ENCODE results near the gene EPN1. TPM values are rescaled to one million over a fixed set of nuclear protein-coding genes. Genes with fewer than 3 reads are reported as not detected.

Gene EPN1
- total and polyA plus RNA-seq, 2 donors (not counting 1 experiment from before 2014, with no cell fraction given): 47.1 to 48.6 TPM

DNA sequence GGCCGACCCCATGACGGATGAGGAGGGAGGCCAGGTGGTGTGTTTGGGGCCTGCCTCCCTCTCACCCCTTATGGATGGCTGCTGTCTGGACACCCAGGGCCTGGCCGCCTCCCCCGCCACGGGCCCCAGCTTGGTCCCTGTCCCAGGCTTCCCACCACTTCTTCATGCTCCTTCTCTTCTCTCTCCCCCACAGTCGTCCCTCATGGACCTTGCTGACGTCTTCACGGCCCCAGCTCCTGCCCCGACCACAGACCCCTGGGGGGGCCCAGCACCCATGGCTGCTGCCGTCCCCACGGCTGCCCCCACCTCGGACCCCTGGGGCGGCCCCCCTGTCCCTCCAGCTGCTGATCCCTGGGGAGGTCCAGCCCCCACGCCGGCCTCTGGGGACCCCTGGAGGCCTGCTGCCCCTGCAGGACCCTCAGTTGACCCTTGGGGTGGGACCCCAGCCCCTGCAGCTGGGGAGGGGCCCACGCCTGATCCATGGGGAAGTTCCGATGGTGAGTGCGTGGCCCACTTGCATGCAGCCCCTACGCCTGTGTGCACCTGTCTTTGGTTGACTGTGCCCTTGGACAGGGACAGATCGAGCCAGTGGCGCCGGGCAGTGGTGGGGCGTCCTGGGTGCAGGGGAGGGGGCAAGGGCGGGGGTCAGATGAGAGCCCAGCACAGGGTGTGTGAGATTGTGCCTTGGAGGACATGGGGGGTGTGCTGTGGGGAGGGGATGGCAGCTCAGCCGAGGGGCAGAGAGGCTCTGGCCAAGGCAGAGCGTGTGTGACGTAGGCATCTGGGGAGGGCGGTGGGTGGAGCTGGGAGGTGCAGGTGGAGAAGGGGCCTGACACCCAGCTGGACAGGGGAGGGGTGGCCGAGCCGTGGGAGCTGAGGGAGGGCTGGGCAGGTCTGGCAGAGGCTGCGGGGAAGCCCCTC, 16.8 kb downstream of the EPN1 start:
- peaks cover 2% of the 10 kb centered on the region for H3K79me2 ChIP-seq (ENCODE audit: control insufficient read depth, insufficient read depth, low read length)
- TF ChIP-seq, protein P1, sequence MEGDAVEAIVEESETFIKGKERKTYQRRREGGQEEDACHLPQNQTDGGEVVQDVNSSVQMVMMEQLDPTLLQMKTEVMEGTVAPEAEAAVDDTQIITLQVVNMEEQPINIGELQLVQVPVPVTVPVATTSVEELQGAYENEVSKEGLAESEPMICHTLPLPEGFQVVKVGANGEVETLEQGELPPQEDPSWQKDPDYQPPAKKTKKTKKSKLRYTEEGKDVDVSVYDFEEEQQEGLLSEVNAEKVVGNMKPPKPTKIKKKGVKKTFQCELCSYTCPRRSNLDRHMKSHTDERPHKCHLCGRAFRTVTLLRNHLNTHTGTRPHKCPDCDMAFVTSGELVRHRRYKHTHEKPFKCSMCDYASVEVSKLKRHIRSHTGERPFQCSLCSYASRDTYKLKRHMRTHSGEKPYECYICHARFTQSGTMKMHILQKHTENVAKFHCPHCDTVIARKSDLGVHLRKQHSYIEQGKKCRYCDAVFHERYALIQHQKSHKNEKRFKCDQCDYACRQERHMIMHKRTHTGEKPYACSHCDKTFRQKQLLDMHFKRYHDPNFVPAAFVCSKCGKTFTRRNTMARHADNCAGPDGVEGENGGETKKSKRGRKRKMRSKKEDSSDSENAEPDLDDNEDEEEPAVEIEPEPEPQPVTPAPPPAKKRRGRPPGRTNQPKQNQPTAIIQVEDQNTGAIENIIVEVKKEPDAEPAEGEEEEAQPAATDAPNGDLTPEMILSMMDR (conservative IDR thresholded peaks at IDR 0.05 in 1 of 2, IDR thresholded peaks at IDR 0.05 in 1 of 2; ENCODE audit: low read depth in 1 of 2, low read length in 2 of 2): no peak
- TF ChIP-seq EZH2 (IDR thresholded peaks at IDR 0.05; ENCODE audit: low read length, missing control alignments): no peak
- no peaks in the 10 kb centered on the region for H3K4me1 ChIP-seq (ENCODE audit: control insufficient read depth, extremely low read depth, insufficient read depth, low read length)
- H3K36me3 ChIP-seq (ENCODE audit: control insufficient read depth, insufficient read depth, low read length): peaks cover 28% of the 10 kb centered on the region
- H3K4me2 ChIP-seq (ENCODE audit: extremely low read depth, insufficient read depth, low read length): no peak overlapping the region
- H3K4me3 ChIP-seq (replicated peaks in 1 of 4; ENCODE audit: control extremely low read depth in 1 of 4, insufficient read depth in 1 of 4, low read depth in 3 of 4, low read length in 4 of 4): no peak overlapping the region
- no peaks in the 10 kb centered on the region for H4K20me1 ChIP-seq (ENCODE audit: control insufficient read depth, extremely low read depth, insufficient read depth, low read length)
- H3K27me3 ChIP-seq (ENCODE audit: control insufficient read depth, insufficient read depth, low read length): no peaks in the 10 kb centered on the region
- no peak overlapping the region for H2AFZ ChIP-seq (ENCODE audit: low read length)
- no peak for DNase-seq (ENCODE audit: low read depth in 2 of 2)
- H3K9ac ChIP-seq (ENCODE audit: insufficient read depth, low read length): no peak overlapping the region
- H3K27ac ChIP-seq (ENCODE audit: insufficient read depth, low read length): no peak overlapping the region
- H3K9me3 ChIP-seq (ENCODE audit: control insufficient read depth, insufficient read depth, low read depth, low read length): no peaks in the 10 kb centered on the region

DNA sequence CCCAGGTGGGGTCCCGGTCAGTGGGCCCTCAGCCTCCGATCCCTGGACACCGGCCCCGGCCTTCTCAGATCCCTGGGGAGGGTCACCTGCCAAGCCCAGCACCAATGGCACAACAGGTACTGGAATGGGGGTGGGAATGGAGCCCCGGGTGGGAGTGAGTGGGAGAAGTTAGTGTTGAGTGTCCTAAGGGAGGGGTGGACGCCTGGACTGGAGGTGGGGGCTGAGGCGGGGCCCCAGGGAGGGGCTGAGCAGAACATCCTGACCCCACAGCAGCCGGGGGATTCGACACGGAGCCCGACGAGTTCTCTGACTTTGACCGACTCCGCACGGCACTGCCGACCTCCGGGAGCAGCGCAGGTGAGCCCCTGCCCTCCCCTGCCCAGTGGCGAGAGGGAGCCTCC, 17.7 kb downstream of the EPN1 start:
- no peak overlapping the region for H3K27ac ChIP-seq (ENCODE audit: insufficient read depth, low read length)
- DNase-seq (ENCODE audit: low read depth in 2 of 2): no peak
- no peak overlapping the region for H3K9ac ChIP-seq (ENCODE audit: insufficient read depth, low read length)
- H3K79me2 ChIP-seq (ENCODE audit: control insufficient read depth, insufficient read depth, low read length): no peaks in the 10 kb centered on the region
- no peak overlapping the region for H3K4me2 ChIP-seq (ENCODE audit: extremely low read depth, insufficient read depth, low read length)
- no peaks in the 10 kb centered on the region for H3K4me1 ChIP-seq (ENCODE audit: control insufficient read depth, extremely low read depth, insufficient read depth, low read length)
- H3K9me3 ChIP-seq (ENCODE audit: control insufficient read depth, insufficient read depth, low read depth, low read length): no peaks in the 10 kb centered on the region
- H3K4me3 ChIP-seq (replicated peaks in 1 of 4; ENCODE audit: control extremely low read depth in 1 of 4, insufficient read depth in 1 of 4, low read depth in 3 of 4, low read length in 4 of 4): no peak overlapping the region
- peaks cover 28% of the 10 kb centered on the region for H3K36me3 ChIP-seq (ENCODE audit: control insufficient read depth, insufficient read depth, low read length)
- H2AFZ ChIP-seq (ENCODE audit: low read length): no peak overlapping the region
- no peak for TF ChIP-seq EZH2 (IDR thresholded peaks at IDR 0.05; ENCODE audit: low read length, missing control alignments)
- TF ChIP-seq, protein P1 (conservative IDR thresholded peaks at IDR 0.05 in 1 of 2, IDR thresholded peaks at IDR 0.05 in 1 of 2; ENCODE audit: low read depth in 1 of 2, low read length in 2 of 2): no peak
- no peaks in the 10 kb centered on the region for H3K27me3 ChIP-seq (ENCODE audit: control insufficient read depth, insufficient read depth, low read length)
- no peaks in the 10 kb centered on the region for H4K20me1 ChIP-seq (ENCODE audit: control insufficient read depth, extremely low read depth, insufficient read depth, low read length)

DNA sequence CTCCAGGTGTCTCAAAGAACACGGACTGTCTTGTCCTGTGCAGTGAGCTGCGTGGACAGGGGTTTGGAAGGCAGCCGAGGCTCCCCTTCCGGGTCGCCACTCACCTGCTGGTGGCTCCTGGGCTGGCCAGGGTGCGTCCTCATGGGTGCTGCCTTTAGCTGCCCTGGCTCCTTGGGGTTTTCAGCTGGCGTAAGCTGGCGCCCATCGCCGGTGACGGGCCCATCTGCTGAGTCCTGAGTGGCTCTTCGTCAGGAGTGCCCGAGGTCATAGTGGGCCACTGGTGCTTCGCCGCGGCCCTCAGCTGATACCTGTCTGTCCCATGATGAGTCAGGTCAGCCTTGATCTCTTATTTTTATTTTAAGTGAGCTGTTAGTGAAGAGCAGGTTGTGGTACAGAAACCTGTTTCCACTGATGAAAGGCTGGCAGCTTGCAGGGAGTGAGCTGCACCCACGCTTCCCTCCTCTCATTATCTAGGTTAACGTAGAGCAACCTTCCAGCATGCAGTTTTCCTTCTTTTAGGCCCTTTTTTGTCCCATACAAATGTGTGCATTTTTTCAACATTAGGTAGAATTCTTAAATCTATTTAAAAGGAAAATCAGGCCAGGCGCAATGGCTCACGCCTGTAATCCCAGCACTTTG, 18.4 kb downstream of the EPN1 start:
- Histone ChIP-seq H3K4me2 (ENCODE audit: extremely low read depth, insufficient read depth, low read length) (no peak overlapping the region), H3K9ac (ENCODE audit: insufficient read depth, low read length) (no peak overlapping the region), H4K20me1 (ENCODE audit: control insufficient read depth, extremely low read depth, insufficient read depth, low read length) (no peaks in the 10 kb centered on the region), H2AFZ (ENCODE audit: low read length) (no peak overlapping the region), H3K27ac (ENCODE audit: insufficient read depth, low read length) (no peak overlapping the region), H3K27me3 (ENCODE audit: control insufficient read depth, insufficient read depth, low read length) (no peaks in the 10 kb centered on the region), H3K4me3 (replicated peaks in 1 of 4; ENCODE audit: control extremely low read depth in 1 of 4, insufficient read depth in 1 of 4, low read depth in 3 of 4, low read length in 4 of 4) (no peak overlapping the region), H3K4me1 (ENCODE audit: control insufficient read depth, extremely low read depth, insufficient read depth, low read length) (no peaks in the 10 kb centered on the region), H3K79me2 (ENCODE audit: control insufficient read depth, insufficient read depth, low read length) (no peaks in the 10 kb centered on the region), H3K36me3 (ENCODE audit: control insufficient read depth, insufficient read depth, low read length) (peaks cover 28% of the 10 kb centered on the region), H3K9me3 (ENCODE audit: control insufficient read depth, insufficient read depth, low read depth, low read length) (no peaks in the 10 kb centered on the region)
- TF ChIP-seq, protein P1 (conservative IDR thresholded peaks at IDR 0.05 in 1 of 2, IDR thresholded peaks at IDR 0.05 in 1 of 2; ENCODE audit: low read depth in 1 of 2, low read length in 2 of 2): no peak
- TF ChIP-seq EZH2 (IDR thresholded peaks at IDR 0.05; ENCODE audit: low read length, missing control alignments): no peak
- no peak for DNase-seq (ENCODE audit: low read depth in 2 of 2)

Measured in fibroblast of lung (primary cell).